ENCODE results near the gene FHIT. TPM values are rescaled to one million over a fixed set of nuclear protein-coding genes. Genes with fewer than 3 reads are reported as not detected.

The FHIT gene
- polyA plus RNA-seq, 1 of the 3 experiments (the other 2 are of a cell fraction), result 0.41 TPM

DNA sequence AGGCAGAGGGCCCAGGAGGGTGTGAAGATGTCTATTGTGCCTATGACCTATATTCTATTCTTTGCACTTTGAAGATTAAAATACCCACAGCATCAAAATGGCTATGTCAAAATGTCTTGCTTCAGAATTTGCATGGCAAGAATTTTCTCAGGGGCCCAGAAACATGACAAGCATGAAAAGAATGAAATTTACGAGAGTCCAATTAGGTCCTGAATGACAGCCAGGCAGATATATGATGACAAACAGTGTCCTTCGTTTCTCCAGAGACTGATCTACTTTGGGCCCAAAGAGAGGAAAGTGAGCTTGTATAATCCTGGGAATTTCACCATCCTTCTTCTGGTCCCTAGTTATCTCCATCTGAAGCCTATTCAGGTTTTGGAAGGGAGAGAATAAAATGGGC, 609.9 kb downstream of the FHIT start:
- Histone ChIP-seq H3K9me2 (no peaks in the 10 kb centered on the region), H2AFZ (ENCODE audit: low read depth) (no peak overlapping the region), H3K9ac (no peak overlapping the region), H3K9me3 (no peaks in the 10 kb centered on the region), H3K79me2 (ENCODE audit: insufficient read depth) (no peaks in the 10 kb centered on the region), H3K27ac (ENCODE audit: low read depth in 2 of 2, low read length in 1 of 2) (no peak overlapping the region), H3K36me3 (replicated peaks in 1 of 2; ENCODE audit: control insufficient read depth in 1 of 2, insufficient read depth in 2 of 2, low read length in 1 of 2) (no peaks in the 10 kb centered on the region), H3F3A (replicated peaks; ENCODE audit: insufficient read depth) (no peaks in the 10 kb centered on the region), H3K4me2 (no peak overlapping the region), H3K4me1 (ENCODE audit: control insufficient read depth in 1 of 2, insufficient read depth in 2 of 2, low read depth in 1 of 2, low read length in 1 of 2) (no peaks in the 10 kb centered on the region), H3K27me3 (ENCODE audit: insufficient read depth) (no peaks in the 10 kb centered on the region), H4K20me1 (ENCODE audit: insufficient read depth) (no peaks in the 10 kb centered on the region), H3K4me3 (ENCODE audit: low read depth in 2 of 2, low read length in 1 of 2) (no peak overlapping the region)
- WGBS (ENCODE audit: low lambda C conversion rate), result 33% methylated on average over 2 of the region's 2 CpGs
- DNase-seq, result no peak
- ChIA-PET POLR2A (no interaction called here), CTCF (interaction anchor here (1.7 kb wide), 1 partner anchor 14 kb away, joined by 7 read pairs; no protein-coding TSS in a partner anchor)
- TF ChIP-seq REST (IDR thresholded peaks at IDR 0.05; ENCODE audit: low read depth, low read length) (no peak), NFIC (IDR thresholded peaks at IDR 0.05; ENCODE audit: borderline replicate concordance) (no peak), TAF1 (IDR thresholded peaks at IDR 0.05; ENCODE audit: borderline replicate concordance, low read depth, low read length) (no peak), JUND (IDR thresholded peaks at IDR 0.05) (no peak), ELF1 (IDR thresholded peaks at IDR 0.05) (no peak), NRF1 (IDR thresholded peaks at IDR 0.05; ENCODE audit: low read depth, low read length) (no peak), RCOR1 (IDR thresholded peaks at IDR 0.05; ENCODE audit: low read length) (no peak), CHD2 (IDR thresholded peaks at IDR 0.05; ENCODE audit: low read length, partially characterized antibody) (no peak), SIN3A (IDR thresholded peaks at IDR 0.05; ENCODE audit: borderline replicate concordance, low read depth, low read length) (no peak), MAX (IDR thresholded peaks at IDR 0.05; ENCODE audit: low read depth) (no peak), FOXM1 (IDR thresholded peaks at IDR 0.05; ENCODE audit: low read depth) (no peak), MXI1 (IDR thresholded peaks at IDR 0.05; ENCODE audit: low read depth, low read length) (no peak)
- TF ChIP-seq, protein P1, sequence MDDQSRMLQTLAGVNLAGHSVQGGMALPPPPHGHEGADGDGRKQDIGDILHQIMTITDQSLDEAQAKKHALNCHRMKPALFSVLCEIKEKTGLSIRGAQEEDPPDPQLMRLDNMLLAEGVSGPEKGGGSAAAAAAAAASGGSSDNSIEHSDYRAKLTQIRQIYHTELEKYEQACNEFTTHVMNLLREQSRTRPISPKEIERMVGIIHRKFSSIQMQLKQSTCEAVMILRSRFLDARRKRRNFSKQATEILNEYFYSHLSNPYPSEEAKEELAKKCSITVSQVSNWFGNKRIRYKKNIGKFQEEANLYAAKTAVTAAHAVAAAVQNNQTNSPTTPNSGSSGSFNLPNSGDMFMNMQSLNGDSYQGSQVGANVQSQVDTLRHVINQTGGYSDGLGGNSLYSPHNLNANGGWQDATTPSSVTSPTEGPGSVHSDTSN (IDR thresholded peaks at IDR 0.05), result no peak
- TF ChIP-seq, protein P2, sequence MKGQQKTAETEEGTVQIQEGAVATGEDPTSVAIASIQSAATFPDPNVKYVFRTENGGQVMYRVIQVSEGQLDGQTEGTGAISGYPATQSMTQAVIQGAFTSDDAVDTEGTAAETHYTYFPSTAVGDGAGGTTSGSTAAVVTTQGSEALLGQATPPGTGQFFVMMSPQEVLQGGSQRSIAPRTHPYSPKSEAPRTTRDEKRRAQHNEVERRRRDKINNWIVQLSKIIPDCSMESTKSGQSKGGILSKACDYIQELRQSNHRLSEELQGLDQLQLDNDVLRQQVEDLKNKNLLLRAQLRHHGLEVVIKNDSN (IDR thresholded peaks at IDR 0.05; ENCODE audit: borderline replicate concordance, low read depth), result no peak
